ENCODE data around the gene RAB4B.
A peak's percentile ranks its signal among the peaks of the same experiment; 100 is the strongest.

Gene RAB4B

DNA sequence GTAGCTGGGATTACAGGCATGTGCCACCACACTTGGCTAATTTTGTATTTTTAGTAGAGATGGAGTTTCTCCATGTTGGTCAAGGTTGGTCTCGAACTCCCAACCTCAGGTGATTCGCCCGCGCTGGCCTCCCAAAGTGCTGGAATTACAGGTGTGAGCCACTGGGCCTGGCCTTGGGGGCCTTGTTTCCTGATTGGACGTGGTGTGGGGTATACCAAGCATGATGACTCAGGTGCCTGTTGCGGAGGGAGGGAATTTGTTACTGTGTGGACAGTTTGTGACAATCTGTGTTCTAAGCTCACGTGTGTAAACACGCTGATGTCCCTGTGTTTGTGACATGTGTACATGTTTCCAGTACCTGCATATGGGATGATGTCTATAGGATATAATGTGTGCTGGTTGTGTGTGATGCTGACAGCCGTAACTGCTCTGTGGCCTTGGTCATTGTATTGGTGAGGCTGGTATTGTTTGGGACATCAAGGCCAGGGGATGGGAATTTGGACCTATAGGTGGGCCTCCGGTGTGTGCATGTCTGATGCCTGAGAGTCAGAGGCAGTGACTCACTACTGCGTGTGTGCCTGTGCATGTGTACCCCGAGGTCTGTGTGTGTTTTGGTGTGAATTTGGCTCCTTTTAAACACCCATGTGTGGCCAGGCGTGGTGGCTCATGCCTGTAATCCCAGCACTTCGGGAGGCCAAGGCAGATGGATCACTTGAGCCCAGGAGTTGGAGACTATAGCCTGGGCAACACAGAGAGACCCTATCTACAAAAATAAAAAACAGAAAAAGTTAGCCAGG, 19.3 kb downstream of the RAB4B start:
- ChIA-PET POLR2A (interaction anchor here (1.3 to 2.4 kb wide), 2 partner anchors 20 to 47 kb away, joined by 4 to 35 read pairs; partner anchors contain the start of genes ACTMAP and RAB4B), CTCF (interaction anchor here (1.0 to 3.2 kb wide), 6 partner anchors 10 to 135 kb away, joined by 3 to 23 read pairs (median 10); partner anchors contain the start of gene RAB4B)
- TF ChIP-seq, protein P1, sequence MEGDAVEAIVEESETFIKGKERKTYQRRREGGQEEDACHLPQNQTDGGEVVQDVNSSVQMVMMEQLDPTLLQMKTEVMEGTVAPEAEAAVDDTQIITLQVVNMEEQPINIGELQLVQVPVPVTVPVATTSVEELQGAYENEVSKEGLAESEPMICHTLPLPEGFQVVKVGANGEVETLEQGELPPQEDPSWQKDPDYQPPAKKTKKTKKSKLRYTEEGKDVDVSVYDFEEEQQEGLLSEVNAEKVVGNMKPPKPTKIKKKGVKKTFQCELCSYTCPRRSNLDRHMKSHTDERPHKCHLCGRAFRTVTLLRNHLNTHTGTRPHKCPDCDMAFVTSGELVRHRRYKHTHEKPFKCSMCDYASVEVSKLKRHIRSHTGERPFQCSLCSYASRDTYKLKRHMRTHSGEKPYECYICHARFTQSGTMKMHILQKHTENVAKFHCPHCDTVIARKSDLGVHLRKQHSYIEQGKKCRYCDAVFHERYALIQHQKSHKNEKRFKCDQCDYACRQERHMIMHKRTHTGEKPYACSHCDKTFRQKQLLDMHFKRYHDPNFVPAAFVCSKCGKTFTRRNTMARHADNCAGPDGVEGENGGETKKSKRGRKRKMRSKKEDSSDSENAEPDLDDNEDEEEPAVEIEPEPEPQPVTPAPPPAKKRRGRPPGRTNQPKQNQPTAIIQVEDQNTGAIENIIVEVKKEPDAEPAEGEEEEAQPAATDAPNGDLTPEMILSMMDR (IDR thresholded peaks at IDR 0.05; ENCODE audit: control extremely low read depth, extremely low read depth, low read depth, missing control alignments), result no peak
- DNase-seq (ENCODE audit: extremely low spot score), result no peak

DNA sequence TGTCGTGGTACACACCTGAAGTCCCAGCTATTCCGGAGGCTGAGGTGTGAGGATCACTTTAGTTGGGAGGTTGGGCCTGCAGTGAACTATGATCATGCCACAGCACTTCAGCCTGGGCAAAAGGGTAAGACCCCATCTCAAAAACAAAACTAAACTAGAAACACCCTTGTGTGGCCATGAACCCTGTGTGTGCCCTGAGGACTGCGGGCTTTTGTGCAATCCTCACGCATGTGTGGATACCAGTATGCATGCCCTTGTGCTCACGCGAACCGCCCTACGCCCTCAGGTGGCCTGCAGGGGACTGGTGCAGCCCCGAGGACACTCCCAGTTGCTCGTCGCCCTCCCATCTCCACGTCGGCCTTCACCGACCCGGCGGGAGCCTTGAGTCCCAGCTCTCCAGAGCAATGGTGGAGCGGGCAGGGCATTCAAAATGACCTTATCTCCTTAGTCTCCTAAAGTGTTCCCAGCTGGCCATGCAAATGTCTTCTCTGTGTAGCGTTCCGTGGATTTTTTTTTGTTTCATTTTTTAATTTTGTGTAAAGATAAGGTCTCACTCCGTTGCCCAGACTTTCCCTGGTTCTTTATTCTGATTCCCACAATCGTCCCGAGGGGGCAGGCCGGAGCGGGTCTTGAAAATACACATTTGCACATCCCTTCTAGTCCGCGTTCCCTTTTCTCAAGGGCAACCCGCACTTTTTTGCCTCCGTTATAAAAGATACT, 20.1 kb downstream of the RAB4B start:
- peak; percentile 79 for DNase-seq (ENCODE audit: extremely low spot score)
- ChIA-PET CTCF (interaction anchor here (0.7 to 3.2 kb wide), 9 partner anchors 8 to 135 kb away, joined by 3 to 23 read pairs (median 4); partner anchors contain the start of gene RAB4B), POLR2A (interaction anchor here (0.7 to 2.4 kb wide), 5 partner anchors 16 to 81 kb away, joined by 3 to 35 read pairs (median 3); partner anchors contain the start of genes ACTMAP, COQ8B, ITPKC and RAB4B)
- TF ChIP-seq, protein P1 (IDR thresholded peaks at IDR 0.05; ENCODE audit: control extremely low read depth, extremely low read depth, low read depth, missing control alignments), result peak; percentile 61

DNA sequence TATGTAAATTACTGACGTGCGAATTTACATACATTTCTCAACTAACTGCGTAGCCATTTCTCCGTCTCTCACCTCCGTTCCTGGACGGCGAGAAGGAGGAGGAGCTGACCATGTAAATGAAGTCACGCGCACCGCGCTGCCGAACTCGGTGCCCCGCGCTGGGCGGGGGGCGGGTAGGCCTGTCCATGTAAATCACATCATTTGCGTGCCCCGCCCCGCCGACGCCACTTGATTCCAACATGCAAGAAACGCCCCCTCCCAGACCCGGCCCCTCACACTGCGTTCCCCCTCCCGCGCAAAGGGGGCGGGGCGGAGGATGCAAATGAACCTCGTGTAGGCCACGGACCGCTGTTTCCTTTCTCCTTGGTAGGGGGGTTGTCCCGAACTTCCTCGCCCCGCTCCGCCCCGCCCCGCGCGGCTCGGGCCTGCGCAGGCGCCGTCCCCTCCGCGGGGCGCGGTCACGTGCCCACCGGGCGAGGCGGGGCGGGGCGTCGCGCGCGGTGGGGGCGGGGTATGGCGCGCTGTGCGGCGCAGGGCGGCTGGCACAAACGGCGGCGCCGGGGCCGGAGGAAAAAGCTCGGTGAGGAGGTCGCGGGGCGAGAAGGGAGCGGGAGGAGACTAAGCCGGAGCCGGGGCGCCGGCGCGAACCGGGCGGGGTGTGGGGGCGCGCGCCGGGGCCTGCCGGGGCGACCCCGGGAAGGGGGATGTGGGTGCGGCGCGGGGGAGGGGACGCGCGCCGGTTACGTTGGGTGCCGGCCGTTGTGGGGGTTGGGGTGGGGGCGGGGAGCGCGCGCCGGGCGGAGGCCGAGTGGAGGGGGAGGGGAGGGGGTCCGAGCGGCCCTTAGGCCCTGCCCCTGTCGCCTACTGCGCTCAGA, 20.9 kb downstream of the RAB4B start, which contains the start of gene EGLN2:
EGLN2 (plus strand) TSS at position 509 of the 875 bp plus-strand sequence. CDS start 1,382 bp downstream, outside the sequence.
- POLR2A ChIA-PET, result interaction anchor here (0.6 to 2.4 kb wide), 7 partner anchors 17 to 106 kb away, joined by 3 to 35 read pairs (median 3); partner anchors contain the start of genes ACTMAP, COQ8B, ITPKC and RAB4B
- TF ChIP-seq, protein P1 (IDR thresholded peaks at IDR 0.05; ENCODE audit: control extremely low read depth, extremely low read depth, low read depth, missing control alignments), result no peak
- CTCF ChIA-PET, result interaction anchor here (0.7 to 3.2 kb wide), 9 partner anchors 8 to 136 kb away, joined by 3 to 23 read pairs (median 4); partner anchors contain the start of gene RAB4B
- DNase-seq (ENCODE audit: extremely low spot score), result peak; percentile 97

DNA sequence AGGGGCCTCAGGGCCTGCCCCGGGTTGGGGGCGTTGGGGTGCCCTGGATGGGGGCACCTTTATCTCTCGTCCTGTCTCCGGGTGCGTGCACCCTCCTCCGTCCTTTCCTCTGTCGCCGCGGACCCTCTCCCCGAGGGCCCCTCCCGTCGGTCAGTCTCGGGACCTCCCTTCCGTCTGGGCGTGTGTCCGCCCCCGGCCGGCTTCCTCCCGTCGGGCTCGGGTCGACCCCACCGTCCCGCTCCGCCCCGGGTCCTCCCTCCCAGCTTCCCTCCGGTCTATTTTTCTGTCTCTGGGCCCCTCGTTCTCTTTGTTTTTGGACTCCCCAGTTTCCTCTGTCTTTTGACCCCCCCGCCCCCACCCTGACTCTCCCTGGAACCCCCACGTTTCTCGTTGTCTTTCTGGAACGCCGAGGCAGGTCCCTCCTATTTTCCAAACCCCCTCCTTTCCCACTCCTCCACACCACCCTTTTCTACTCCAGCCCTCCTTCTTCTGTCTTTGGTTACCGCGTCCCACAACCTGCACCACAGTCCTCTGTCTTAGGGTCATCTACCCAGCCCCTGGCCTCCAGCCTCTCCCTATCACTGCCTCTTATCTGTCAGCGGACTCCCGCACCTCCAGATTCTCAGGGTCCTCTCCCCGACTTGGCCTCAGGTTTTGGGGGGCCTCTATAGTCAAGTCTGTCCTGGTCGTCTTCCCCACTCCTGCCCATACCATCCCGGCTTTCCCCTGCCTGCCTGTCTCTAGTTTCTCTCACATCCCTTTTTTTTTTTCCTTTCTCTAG, 21.7 kb downstream of the RAB4B start:
- POLR2A ChIA-PET, result interaction anchor here (1.1 to 1.4 kb wide), 3 partner anchors 21 to 83 kb away, joined by 3 read pairs; partner anchors contain the start of genes COQ8B and ITPKC
- CTCF ChIA-PET, result interaction anchor here (1.3 to 3.2 kb wide), 2 partner anchors 13 to 83 kb away, joined by 3 to 12 read pairs; partner anchors contain the start of genes COQ8B and ITPKC
- TF ChIP-seq, protein P1 (IDR thresholded peaks at IDR 0.05; ENCODE audit: control extremely low read depth, extremely low read depth, low read depth, missing control alignments), result no peak
- DNase-seq (ENCODE audit: extremely low spot score), result peak; percentile 50

DNA sequence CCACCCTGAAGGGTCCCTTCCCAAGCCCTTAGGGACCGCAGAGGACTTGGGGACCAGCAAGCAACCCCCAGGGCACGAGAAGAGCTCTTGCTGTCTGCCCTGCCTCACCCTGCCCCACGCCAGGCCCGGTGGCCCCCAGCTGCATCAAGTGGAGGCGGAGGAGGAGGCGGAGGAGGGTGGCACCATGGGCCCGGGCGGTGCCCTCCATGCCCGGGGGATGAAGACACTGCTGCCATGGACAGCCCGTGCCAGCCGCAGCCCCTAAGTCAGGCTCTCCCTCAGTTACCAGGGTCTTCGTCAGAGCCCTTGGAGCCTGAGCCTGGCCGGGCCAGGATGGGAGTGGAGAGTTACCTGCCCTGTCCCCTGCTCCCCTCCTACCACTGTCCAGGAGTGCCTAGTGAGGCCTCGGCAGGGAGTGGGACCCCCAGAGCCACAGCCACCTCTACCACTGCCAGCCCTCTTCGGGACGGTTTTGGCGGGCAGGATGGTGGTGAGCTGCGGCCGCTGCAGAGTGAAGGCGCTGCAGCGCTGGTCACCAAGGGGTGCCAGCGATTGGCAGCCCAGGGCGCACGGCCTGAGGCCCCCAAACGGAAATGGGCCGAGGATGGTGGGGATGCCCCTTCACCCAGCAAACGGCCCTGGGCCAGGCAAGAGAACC, 22.4 kb downstream of the RAB4B start:
- TF ChIP-seq, protein P1 (IDR thresholded peaks at IDR 0.05; ENCODE audit: control extremely low read depth, extremely low read depth, low read depth, missing control alignments), result no peak
- DNase-seq (ENCODE audit: extremely low spot score), result no peak
- ChIA-PET POLR2A (interaction anchor here (1.1 to 1.4 kb wide), 2 partner anchors 22 to 23 kb away, joined by 3 read pairs; no protein-coding TSS in a partner anchor), CTCF (interaction anchor here (1.3 kb wide), 1 partner anchor 84 kb away, joined by 3 read pairs; the partner anchor contains the start of genes COQ8B and ITPKC)

Data from GM10248 (cell line).